HL-60/S4 treated with phorbol 12-myristate 13-acetate at 8.2 ng/mL for 4 days and 3 days (cell line): ENCODE measurements around the gene BACH2.
"Not testable (repeated sequence)": the region's sequence is repeated elsewhere in the genome, so short reads cannot be mapped to it uniquely, and the experiment has no call there.

Experiments used
- in situ Hi-C: fragments of 300-500 bp; cut with MboI; formaldehyde crosslinking; loops from 2 replicates; pipeline ENCODE4 v1.15.0; 2022; ENCODE audit warnings: low sequenced_read_pairs

BACH2 gene

DNA sequence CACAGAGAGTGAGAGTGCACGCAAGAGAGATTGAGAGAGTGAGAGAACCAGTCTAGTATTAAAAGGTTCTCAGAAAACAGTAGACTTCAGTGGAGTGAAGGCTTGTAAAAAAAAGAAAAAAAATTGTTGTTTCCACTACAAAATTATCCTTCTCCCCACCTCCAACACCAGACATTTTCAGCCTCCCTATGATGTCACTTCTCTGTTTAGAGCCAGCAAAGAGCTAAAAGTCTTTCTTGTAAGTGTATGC, 77.8 kb downstream of the BACH2 start:
- in situ Hi-C loops: no loop called here

GRCh38 chr6:90217506-90218127, 79.0 kb downstream of the BACH2 start:
- in situ Hi-C loops: no loop called here

DNA sequence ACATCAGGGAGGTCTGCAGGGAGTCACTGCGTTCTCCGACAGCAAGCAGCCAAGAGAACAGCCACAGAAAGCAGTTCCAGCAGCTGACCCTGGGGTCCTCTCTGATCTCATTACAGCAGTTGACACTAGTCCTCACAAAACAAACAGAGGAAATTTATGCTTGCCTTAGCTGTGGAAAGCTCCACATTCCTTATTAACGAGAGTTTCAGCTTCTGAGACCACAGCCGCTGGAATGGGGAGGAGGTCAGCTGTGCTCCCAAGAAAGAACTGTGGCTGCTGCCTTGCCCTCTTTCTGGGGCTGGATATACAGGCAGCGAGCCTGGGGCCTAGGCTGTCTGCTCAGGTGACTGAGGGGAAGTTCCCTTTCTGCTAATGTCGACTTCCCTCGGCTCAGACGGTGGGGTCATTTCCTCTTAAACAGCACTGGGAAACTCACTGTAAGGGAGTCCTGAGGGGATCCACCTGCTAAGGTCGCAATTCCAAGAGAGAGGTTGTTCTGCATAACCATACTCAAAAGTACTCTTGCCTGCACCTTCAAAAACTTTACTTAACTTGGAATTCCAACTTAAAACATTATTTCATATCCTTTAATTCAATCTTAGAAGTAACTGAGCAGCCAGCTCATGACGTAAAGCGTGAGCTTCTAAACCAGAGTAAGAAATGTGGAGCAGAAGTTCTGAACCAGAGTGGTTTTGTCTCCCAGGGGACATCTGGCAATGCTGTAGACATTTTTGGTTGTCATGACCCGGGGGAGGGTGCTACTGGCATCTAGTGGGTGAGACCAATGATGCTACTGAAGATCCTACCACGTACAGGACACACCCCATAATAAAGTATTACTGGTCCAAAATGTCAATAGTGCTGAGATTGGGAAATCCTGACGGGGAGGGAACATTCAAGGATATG, 80.3 kb downstream of the BACH2 start:
- in situ Hi-C loops: no loop called here

DNA sequence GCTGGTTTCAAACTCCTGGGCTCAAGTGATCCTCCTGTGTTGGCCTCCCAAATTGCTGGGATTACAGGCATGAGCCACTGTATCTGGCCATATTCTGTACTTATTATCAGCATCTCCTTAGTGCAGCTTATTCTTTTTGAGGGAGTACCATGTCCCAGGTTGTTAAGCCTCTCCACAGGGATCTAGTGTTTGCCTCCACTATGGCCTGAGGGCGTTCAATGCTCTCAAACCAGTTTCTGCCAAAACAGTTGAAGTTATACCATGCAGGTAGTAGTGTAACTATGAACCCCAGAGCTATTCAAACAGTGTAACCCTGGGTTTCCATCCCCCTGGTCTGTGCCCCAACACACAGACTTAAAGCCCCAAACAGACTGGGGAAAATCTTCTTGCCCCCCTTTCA, 81.7 kb downstream of the BACH2 start:
- in situ Hi-C loops: no loop called here

- in situ Hi-C loops: no loop called here
These were observed 82.2 kb downstream of the BACH2 start for GRCh38 chr6:90214461-90214860.

- in situ Hi-C loops: no loop called here
These were observed 84.4 kb downstream of the BACH2 start for GRCh38 chr6:90212274-90212673.

GRCh38 chr6:90209527-90209926, 87.1 kb downstream of the BACH2 start:
- in situ Hi-C loops: no loop called here

- in situ Hi-C loops: not testable (repeated sequence)
These were observed 88.0 kb downstream of the BACH2 start for GRCh38 chr6:90208690-90209089.

DNA sequence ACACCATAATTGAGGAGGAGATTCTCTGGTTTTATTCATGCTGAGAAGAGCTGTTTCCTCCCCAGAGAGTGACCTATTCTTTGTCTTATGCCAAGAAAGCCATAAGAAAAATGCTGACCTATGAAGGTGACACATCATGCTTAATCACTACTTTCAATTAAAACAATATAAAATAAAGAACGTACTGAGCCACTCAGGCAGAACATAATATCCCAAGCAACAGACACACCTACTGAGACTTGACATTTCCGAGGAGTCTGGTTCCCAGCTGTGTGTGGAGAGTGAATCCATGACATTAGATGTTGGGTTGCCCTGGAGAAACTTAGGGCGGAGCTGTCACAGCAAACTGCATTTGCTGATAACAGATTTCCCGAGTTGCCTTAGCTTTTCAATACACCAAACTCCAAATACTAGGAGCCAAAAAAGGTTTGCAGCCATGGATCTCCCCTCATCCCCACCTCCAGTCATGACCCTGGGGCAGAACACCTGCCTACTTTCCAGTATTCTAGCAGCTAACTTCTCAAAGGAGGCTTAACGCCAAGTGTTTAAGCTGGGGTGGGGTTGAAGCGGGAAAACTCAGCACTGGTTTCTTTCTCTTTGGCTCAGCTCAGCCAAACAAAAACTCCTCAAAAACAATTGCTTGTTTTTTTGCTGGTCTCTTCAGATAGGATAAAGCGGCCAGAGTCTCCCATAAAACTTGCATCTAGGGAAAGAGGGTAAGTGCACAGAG, 92.2 kb downstream of the BACH2 start:
- in situ Hi-C loops: no loop called here

- in situ Hi-C loops: no loop called here
These were observed 93.0 kb downstream of the BACH2 start for GRCh38 chr6:90203672-90204071.

DNA sequence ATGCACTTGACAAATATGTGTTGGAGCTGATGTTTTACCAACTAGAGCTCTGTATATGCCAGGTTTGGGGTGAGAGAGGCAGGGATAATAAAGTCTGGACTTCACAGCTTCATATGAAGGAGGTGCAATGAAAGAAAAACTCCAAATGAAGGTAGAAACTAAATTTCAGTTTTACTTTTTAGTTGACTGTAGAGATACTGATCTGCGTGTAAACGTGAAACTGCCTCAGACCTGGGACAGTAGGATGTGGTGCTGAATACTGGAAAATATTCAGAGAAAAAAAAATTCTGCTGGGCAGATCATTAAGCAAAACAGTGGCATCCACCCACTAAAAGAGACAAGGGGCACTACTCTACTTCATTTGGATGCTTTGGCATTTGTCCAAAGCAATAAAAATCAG, 94.5 kb downstream of the BACH2 start:
- in situ Hi-C loops: no loop called here

DNA sequence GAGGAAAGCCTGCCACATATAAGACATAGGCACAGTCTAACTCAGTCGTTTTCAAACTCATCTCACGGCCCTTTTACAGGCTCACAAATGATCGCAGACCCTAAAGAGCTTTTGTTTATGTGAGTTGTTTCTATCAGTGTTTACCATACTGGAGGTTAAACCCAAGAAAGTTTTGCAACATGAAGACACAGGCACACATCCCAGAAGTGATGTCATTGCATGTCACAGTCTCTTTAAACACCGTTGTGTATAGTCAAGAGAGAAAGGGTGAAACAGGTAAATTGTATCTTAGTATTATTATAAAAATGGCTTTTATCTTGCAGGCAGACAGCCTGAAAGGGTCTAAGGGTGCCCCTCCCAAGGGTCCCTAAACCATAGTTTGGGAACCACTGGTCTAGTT, 96.7 kb downstream of the BACH2 start:
- in situ Hi-C loops: no loop called here

- in situ Hi-C loops: no loop called here
These were observed 97.8 kb downstream of the BACH2 start for GRCh38 chr6:90198758-90199425.

DNA sequence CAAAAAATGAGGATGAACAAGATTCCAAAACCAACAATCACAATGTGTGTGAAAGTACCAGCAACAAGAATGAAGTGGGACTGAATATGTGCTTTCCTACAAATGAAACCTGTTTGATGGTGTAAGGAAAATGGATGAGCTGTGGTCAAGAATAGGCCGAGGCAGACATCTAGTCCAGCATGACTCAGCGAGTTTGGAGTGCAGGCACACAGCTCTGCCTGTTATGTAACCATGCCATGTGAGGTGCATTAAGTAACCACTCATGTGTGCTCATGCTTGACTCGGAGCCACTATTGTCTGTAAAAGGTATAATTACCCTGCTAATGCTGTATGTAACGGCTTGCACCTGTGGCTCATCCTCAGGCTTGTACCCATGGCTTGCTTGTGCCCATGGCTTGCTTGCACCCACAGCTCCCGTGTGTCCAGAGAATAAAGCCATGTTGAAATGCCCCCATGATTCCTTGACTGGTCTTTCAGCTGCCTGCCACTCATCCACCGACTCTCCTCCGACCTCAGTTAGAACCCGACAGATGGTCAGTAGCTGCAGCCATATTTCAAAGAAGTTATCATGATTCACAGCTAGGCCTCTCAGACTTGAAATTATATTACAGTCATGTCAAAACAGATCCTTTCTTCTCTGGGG, 98.7 kb downstream of the BACH2 start:
- in situ Hi-C loops: no loop called here

DNA sequence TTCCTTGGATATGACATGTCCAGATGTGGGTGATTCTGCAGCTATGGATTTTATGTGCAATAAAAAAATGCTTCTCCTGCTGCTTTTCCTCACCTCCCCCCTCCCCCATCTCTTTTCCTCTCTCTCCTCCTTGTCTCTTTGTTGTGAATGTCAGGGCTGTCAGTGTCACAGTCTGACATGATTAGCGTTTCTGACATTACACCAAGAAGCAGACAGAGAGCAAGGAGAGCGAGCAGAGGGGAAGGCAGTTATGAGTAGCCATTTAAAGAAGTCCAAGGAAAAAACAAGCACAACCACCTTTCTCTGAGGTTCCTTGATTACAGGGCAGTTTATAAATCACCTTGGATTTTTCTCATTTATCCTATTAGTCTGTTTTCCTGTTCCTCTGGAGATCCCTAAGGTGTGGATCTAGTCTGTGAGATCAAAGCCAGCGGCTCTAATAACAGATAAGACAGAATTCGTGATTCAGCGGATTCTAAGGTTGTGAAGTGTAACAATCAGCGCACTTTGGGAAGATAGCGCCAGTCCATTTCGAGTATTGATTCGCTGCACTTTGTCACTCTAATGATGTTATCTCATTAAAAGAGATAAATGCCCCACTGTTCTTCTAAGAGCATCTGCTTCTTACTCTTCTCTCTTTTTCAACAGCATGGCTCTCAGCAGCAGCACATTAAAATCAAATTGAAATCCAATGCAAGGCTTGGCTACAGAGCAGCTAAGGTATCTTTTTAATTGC, 101.4 kb downstream of the BACH2 start:
- in situ Hi-C loops: no loop called here

DNA sequence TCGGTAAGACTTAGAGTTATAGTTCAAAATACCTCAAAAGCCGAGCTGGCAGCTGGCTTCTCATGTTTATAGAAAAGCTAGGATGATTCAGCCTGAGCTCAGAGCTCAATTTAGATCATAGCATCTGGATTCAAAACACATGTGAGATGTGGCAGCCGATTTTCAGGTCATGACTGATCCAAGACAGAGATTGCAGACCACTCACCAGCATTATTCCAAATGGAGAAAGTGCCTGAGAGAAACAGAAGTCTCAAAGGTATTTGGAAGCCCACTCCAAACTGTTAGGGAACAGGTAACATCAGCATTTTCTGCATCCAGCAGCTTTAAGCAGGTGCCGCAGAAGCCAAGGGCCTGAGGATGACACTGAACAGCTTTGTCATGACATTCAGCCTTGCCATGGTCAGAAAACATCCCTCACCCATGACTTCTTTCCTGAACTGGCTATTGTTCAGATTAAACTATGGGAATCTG, 102.2 kb downstream of the BACH2 start:
- in situ Hi-C loops: no loop called here

GRCh38 chr6:90193359-90193758, 103.3 kb downstream of the BACH2 start:
- in situ Hi-C loops: no loop called here

GRCh38 chr6:90192857-90193256, 103.8 kb downstream of the BACH2 start:
- in situ Hi-C loops: no loop called here

DNA sequence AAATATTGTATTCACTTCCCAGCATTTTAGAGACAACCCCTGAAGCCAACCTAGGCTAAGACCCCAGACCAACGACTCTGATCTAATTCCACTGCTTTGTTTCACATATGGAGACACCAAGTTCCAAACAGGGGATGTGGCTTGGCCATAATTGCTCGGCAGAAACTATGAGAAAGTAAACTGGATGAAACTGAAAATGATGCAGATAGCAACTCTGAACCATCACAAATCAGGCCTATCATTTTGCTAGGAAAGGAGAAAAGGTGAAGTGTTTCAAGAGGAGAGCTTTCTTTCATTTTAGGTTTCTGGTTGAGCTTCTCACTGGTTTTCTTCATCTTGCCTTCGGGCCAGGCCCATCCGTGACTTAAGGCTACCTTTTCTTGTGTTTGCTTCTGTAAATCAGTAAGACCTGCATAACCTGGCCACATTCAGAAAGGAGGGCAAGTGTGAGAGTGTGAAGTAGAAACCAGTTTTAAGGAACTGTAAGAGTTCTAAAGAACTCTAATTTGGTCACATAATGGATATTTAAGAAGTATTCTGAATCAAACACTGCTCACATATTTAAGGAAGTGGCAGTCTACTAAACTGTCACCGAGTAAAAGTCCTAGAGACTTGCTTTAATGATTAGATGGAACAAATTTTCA, 105.8 kb downstream of the BACH2 start:
- in situ Hi-C loops: no loop called here

- in situ Hi-C loops: no loop called here
These were observed 106.5 kb downstream of the BACH2 start for GRCh38 chr6:90190131-90190530.
